SU-DHL-6 (cell line): ENCODE measurements around the gene STARD10.
"Not testable (repeated sequence)": the region's sequence is repeated elsewhere in the genome, so short reads cannot be mapped to it uniquely, and the experiment has no call there.

Experiments
- H2AFZ ChIP-seq: fragments of 200-600 bp; sonication (generic); 2 replicates; pipeline ENCODE4 v1.6.1; 2014; ENCODE audit warnings: low read depth, mild to moderate bottlenecking, moderate library complexity, mixed read lengths, antibody characterized with exemption, low read length; ENCODE audit not compliant: severe bottlenecking
- H3F3A ChIP-seq: fragments of 200-600 bp; shearing (Covaris generic); 2 replicates; pipeline ENCODE4 v1.6.0; 2016; ENCODE audit warnings: antibody characterized with exemption, mild to moderate bottlenecking; ENCODE audit not compliant: insufficient read depth
- H3K27ac ChIP-seq: fragments of 200-600 bp; sonication (generic); 2 replicates; pipeline ENCODE4 v1.5.1; 2016; ENCODE audit warnings: low read depth, mild to moderate bottlenecking, low read length, moderate library complexity, mixed read lengths
- H3K27me3 ChIP-seq: fragments of 200-600 bp; sonication (generic), shearing (Covaris generic); 2 replicates; pipeline ENCODE4 v1.6.0; 2014; ENCODE audit warnings: mild to moderate bottlenecking, low read length
- H3K36me3 ChIP-seq: fragments of 200-600 bp; sonication (generic); 2 replicates; pipeline ENCODE4 v1.6.1; 2014; ENCODE audit warnings: mild to moderate bottlenecking, low read length, mixed read lengths
- H3K4me2 ChIP-seq: fragments of 300-600, 200-600 bp; shearing (Covaris generic), sonication (generic); 2 replicates; pipeline ENCODE4 v1.6.0; 2014; ENCODE audit warnings: low read length, low read depth, mild to moderate bottlenecking; ENCODE audit not compliant: poor library complexity, severe bottlenecking
- H3K4me3 ChIP-seq: fragments of 200-600 bp; sonication (generic); 2 replicates; pipeline ENCODE4 v1.5.1; 2014; ENCODE audit warnings: antibody characterized with exemption, low read length, mild to moderate bottlenecking, mixed read lengths; ENCODE audit not compliant: insufficient read depth, poor library complexity, severe bottlenecking
- H3K79me2 ChIP-seq: fragments of 200-600 bp; sonication (generic); 2 replicates; pipeline ENCODE4 v1.6.1; 2014; ENCODE audit warnings: mild to moderate bottlenecking, low read length, moderate library complexity; ENCODE audit not compliant: insufficient read depth
- H3K9ac ChIP-seq: fragments of 200-600 bp; sonication (generic); 2 replicates; pipeline ENCODE4 v1.7.0; 2014; ENCODE audit warnings: mild to moderate bottlenecking, low read length
- H3K9me2 ChIP-seq: fragments of 200-600 bp; sonication (generic); replicated peaks from 2 replicates; pipeline ENCODE4 v1.6.1; 2014; ENCODE audit warnings: low read length; ENCODE audit not compliant: insufficient read depth
- H3K9me3 ChIP-seq: fragments of 200-600 bp; sonication (generic); 2 replicates; pipeline ENCODE4 v1.6.1; 2014; ENCODE audit warnings: low read length, mixed read lengths; ENCODE audit not compliant: insufficient read depth
- H4K20me1 ChIP-seq: fragments of 200-600 bp; sonication (generic); 2 replicates; pipeline ENCODE4 v1.6.1; 2014; ENCODE audit warnings: low read depth, mild to moderate bottlenecking, antibody characterized with exemption, low read length, moderate library complexity, mixed read lengths
- EZH2phosphoT487 ChIP-seq: fragments of 200-600 bp; sonication (generic), shearing (Covaris generic); conservative IDR thresholded peaks from 2 replicates; pipeline ENCODE4 v1.6.1; 2018; ENCODE audit warnings: mild to moderate bottlenecking, antibody characterized with exemption, low read length, moderate library complexity, mixed read lengths
- TF ChIP-seq, protein P1 (sequence below): fragments of 200-600 bp; sonication (generic); IDR thresholded peaks from one replicate; pipeline ENCODE4 v1.5.1; 2017; ENCODE audit warnings: antibody characterized with exemption, mild to moderate bottlenecking, low read length, moderate library complexity; ENCODE audit not compliant: insufficient read depth, poor library complexity, severe bottlenecking

STARD10 gene

GRCh38 chr11:72807021-72807693, 13.3 kb upstream of the STARD10 start:
- H3K27me3 ChIP-seq: no peaks in the 10 kb centered on the region
- H3K36me3 ChIP-seq: no peaks in the 10 kb centered on the region
- H3K4me3 ChIP-seq: no peak overlapping the region
- no peaks in the 10 kb centered on the region for H3K9me2 ChIP-seq
- H2AFZ ChIP-seq: no peak overlapping the region
- H3K27ac ChIP-seq: no peak overlapping the region
- H3K9me3 ChIP-seq: no peaks in the 10 kb centered on the region
- H3K9ac ChIP-seq: no peak overlapping the region
- TF ChIP-seq, protein P1, sequence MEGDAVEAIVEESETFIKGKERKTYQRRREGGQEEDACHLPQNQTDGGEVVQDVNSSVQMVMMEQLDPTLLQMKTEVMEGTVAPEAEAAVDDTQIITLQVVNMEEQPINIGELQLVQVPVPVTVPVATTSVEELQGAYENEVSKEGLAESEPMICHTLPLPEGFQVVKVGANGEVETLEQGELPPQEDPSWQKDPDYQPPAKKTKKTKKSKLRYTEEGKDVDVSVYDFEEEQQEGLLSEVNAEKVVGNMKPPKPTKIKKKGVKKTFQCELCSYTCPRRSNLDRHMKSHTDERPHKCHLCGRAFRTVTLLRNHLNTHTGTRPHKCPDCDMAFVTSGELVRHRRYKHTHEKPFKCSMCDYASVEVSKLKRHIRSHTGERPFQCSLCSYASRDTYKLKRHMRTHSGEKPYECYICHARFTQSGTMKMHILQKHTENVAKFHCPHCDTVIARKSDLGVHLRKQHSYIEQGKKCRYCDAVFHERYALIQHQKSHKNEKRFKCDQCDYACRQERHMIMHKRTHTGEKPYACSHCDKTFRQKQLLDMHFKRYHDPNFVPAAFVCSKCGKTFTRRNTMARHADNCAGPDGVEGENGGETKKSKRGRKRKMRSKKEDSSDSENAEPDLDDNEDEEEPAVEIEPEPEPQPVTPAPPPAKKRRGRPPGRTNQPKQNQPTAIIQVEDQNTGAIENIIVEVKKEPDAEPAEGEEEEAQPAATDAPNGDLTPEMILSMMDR: no peak
- no peak for TF ChIP-seq EZH2phosphoT487
- peaks cover under 1% of the 10 kb centered on the region; the same call in 1 of the 2 replicates for H3F3A ChIP-seq
- H3K79me2 ChIP-seq: peaks cover 7% of the 10 kb centered on the region; the same call in 1 of the 2 replicates
- no peaks in the 10 kb centered on the region for H4K20me1 ChIP-seq
- no peak overlapping the region for H3K4me2 ChIP-seq

DNA sequence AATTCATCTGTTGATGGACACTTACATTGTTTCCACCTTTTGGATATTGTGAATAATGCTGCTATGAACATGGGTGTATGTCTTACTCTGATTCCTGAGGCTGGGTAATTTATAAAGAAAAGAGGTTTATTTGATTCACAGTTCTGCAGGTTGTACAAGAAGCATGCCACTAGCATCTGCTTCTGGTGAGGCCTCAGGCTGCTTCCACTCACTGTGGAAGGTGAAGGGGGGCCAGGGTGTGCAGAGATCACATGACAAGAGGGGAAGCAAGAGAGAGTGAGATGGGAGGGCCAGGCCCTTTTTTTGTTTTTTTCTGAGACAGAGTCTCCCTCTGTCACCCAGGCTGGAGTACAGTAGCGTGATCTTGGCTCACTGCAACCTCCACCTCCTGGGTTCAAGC, 12.5 kb upstream of the STARD10 start:
- not testable (repeated sequence) for H2AFZ ChIP-seq, H3K36me3 ChIP-seq, H3K27ac ChIP-seq, H3K9me3 ChIP-seq, H3K27me3 ChIP-seq, H4K20me1 ChIP-seq, H3K9me2 ChIP-seq, H3K4me3 ChIP-seq, H3F3A ChIP-seq, H3K9ac ChIP-seq, H3K4me2 ChIP-seq, H3K79me2 ChIP-seq

DNA sequence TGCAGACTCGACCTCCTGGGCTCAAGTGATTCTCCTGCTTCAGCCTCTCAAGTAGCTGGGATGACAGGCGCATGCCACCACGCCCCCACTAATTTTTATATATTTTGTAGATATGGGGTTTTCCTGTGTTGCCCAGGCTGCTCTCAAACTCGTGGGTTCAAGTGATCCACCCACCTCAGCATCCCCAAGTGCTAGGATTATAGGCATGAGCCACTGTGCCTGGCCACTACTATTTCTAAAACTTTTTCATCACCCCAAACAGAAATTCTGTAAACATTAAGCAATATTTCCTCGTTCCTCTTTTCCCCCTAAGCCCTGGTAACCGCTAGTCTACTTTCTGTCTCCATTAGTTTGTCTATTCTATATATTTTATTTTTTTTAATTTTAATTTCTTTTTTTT, 11.4 kb upstream of the STARD10 start:
- Histone ChIP-seq H3K27me3 (no peaks in the 10 kb centered on the region), H3K36me3 (no peaks in the 10 kb centered on the region), H3K9me2 (no peaks in the 10 kb centered on the region), H4K20me1 (no peaks in the 10 kb centered on the region), H3K9me3 (no peaks in the 10 kb centered on the region), H3K4me2 (no peak overlapping the region), H3F3A (no peaks in the 10 kb centered on the region; the same call in 1 of the 2 replicates), H2AFZ (no peak overlapping the region), H3K27ac (no peak overlapping the region), H3K4me3 (no peak overlapping the region), H3K9ac (no peak overlapping the region), H3K79me2 (no peaks in the 10 kb centered on the region)
- no peak for TF ChIP-seq EZH2phosphoT487
- TF ChIP-seq, protein P1: no peak

DNA sequence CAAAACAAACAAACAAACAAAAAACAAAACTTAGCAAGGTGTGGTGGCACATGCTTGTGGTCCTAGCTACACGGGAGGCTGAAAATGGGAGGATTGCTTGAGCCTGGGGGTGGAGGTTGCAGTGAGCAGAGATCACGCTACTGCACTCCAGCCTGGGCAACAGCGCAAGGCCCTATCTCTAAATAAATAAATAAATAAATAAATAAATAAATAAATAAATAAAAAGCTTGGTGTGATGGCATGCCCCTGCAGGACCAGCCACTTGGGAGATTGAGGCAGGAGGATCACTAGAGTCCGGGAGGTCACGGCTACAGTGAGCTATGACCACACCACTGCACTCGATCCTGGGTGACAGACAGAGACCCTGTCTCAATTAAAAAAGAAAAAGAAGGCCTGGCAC, 9.0 kb upstream of the STARD10 start:
- Histone ChIP-seq H3K4me2 (no peak overlapping the region), H3K79me2 (no peaks in the 10 kb centered on the region), H3K27me3 (no peaks in the 10 kb centered on the region), H3K9me3 (no peaks in the 10 kb centered on the region), H3K9me2 (no peaks in the 10 kb centered on the region), H3F3A (no peaks in the 10 kb centered on the region; the same call in 1 of the 2 replicates), H3K4me3 (no peak overlapping the region), H3K27ac (no peak overlapping the region), H3K36me3 (no peaks in the 10 kb centered on the region), H4K20me1 (no peaks in the 10 kb centered on the region), H2AFZ (no peak overlapping the region), H3K9ac (no peak overlapping the region)
- TF ChIP-seq, protein P1: no peak
- no peak for TF ChIP-seq EZH2phosphoT487
